Activated T-helper 17 cell treated with anti-CD3 and anti-CD28 coated beads, Interleukin-2, amount 50 U/mL, for 72 hours (primary cell): ENCODE results near the gene CHD5. TPM values are rescaled to one million over a fixed set of nuclear protein-coding genes. Genes with fewer than 3 reads are reported as not detected.

Experiments
- ATAC-seq: fragments of 150-1000 bp; cut with Tn5 transposase; replicated peaks from 2 replicates; pipeline ENCODE4 v1.10.0; 2021; ENCODE audit warnings: mild to moderate bottlenecking, moderate library complexity
- H3K27ac Mint-ChIP-seq: one replicate; pipeline ENCODE4 v1.8.0; 2022; ENCODE audit warnings: mixed read lengths
- H3K27me3 Mint-ChIP-seq: one replicate; pipeline ENCODE4 v1.8.0; 2022; ENCODE audit warnings: mixed read lengths
- H3K36me3 Mint-ChIP-seq: one replicate; pipeline ENCODE4 v1.8.0; 2022; ENCODE audit warnings: low read depth, mild to moderate bottlenecking, mixed read lengths
- H3K4me1 Mint-ChIP-seq: one replicate; pipeline ENCODE4 v1.8.0; 2022; ENCODE audit warnings: mixed read lengths
- H3K4me3 Mint-ChIP-seq: one replicate; pipeline ENCODE4 v1.8.0; 2022; ENCODE audit warnings: mild to moderate bottlenecking, mixed read lengths
- H3K9me3 Mint-ChIP-seq: one replicate; pipeline ENCODE4 v1.8.0; 2022; ENCODE audit warnings: mixed read lengths
- total RNA-seq, 2 donors: library from RNA; stranded (reverse); gene quantifications; one replicate each; pipeline ENCODE4 v1.2.3, GENCODE V29; 2022

The CHD5 gene
- total RNA-seq, 2 donors from 2014 or later, result 0.43 to 1.2 TPM

DNA sequence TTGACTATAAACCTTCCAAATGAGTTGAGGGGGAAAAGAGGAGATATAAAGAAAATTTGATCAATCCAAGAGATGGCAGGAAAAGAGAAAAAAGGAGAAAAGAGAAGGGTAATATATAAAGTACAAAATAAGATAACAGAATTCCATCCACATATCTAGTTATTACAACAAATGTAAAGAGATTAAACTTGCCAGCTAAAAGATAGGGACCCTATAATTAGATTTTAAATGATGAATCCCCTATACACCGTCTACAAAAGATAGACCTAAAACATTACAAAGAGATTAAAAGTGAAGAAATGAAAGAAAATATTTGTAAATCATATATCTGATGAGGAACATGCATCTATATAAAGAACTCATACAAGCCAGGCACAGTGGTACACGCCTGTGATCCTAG, 63.1 kb downstream of the CHD5 start:
- Mint-ChIP-seq H3K4me3 (no peak overlapping the region), H3K4me1 (no peaks in the 10 kb centered on the region), H3K27ac (no peak overlapping the region), H3K27me3 (no peaks in the 10 kb centered on the region), H3K36me3 (no peaks in the 10 kb centered on the region), H3K9me3 (peaks cover 6% of the 10 kb centered on the region)
- no peak for ATAC-seq

DNA sequence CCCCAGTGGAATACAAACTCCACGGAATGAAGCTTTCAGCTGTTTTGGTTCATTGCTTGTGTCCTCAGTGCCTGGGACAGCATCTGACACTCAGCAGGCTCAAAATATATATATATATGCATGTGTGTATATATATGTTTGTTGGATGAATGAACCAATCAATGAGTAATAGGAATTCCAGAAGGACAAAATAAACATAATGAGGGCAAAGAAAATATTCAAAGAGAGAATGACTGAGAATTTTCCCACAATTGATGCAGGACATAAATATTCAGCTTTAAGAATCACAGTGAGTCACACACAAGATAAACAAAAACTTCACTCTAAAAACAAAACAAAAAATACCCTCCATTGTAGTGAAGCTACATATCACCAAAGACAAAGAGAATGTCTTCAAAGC, 64.0 kb downstream of the CHD5 start:
- H3K4me3 Mint-ChIP-seq, result no peak overlapping the region
- H3K27me3 Mint-ChIP-seq, result no peaks in the 10 kb centered on the region
- H3K9me3 Mint-ChIP-seq, result peaks cover 6% of the 10 kb centered on the region
- H3K36me3 Mint-ChIP-seq, result no peaks in the 10 kb centered on the region
- no peak overlapping the region for H3K27ac Mint-ChIP-seq
- no peaks in the 10 kb centered on the region for H3K4me1 Mint-ChIP-seq
- ATAC-seq, result no peak

- Mint-ChIP-seq H3K27ac (no peak overlapping the region), H3K36me3 (no peaks in the 10 kb centered on the region), H3K4me3 (no peak overlapping the region), H3K4me1 (no peaks in the 10 kb centered on the region), H3K27me3 (no peaks in the 10 kb centered on the region), H3K9me3 (peaks cover 6% of the 10 kb centered on the region)
- no peak for ATAC-seq
Measured at GRCh38 chr1:6113745-6114144, 66.4 kb downstream of the CHD5 start.

DNA sequence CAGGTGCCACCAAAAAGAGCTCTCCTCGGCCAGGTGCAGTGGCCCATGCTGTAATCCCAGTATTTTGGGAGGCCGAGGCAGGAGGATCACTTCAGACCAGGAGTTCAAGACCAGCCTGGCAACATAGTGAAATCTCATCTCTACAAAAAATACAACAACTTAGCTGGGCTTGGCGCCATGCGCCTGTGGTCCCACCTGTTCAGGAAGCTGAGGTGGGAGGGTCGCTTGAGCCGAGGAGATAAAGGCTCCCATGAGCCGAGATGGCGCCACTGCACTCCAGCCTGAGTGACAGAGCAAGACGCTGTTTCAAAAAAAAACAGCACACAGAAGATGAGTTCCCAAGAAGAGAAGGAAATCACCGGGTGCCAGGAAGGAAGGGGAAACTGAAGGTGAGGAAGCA, 67.0 kb downstream of the CHD5 start:
- H3K27me3 Mint-ChIP-seq, result peaks cover 5% of the 10 kb centered on the region
- H3K9me3 Mint-ChIP-seq, result peaks cover 6% of the 10 kb centered on the region
- H3K36me3 Mint-ChIP-seq, result no peaks in the 10 kb centered on the region
- H3K4me1 Mint-ChIP-seq, result no peaks in the 10 kb centered on the region
- H3K4me3 Mint-ChIP-seq, result no peak overlapping the region
- no peak for ATAC-seq
- no peak overlapping the region for H3K27ac Mint-ChIP-seq

DNA sequence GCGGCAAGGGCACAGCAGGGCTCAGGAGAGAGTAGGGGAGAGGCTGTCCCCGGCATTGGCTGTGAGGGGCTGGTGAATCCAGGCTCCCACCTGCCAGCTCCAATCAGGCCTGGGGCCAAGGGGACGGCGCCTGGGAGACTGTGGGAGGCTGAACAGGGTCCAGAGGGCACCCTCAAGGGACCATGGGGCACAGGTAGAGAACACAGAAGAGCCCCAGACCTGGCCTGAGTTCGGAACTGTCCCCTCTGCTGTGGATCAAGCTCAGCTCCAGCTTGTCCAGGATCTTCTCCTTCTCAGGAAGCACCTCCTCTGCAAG, 67.5 kb downstream of the CHD5 start:
- peaks cover 6% of the 10 kb centered on the region for H3K9me3 Mint-ChIP-seq
- H3K4me3 Mint-ChIP-seq, result no peak overlapping the region
- no peak overlapping the region for H3K27ac Mint-ChIP-seq
- H3K36me3 Mint-ChIP-seq, result no peaks in the 10 kb centered on the region
- H3K27me3 Mint-ChIP-seq, result peaks cover 6% of the 10 kb centered on the region
- H3K4me1 Mint-ChIP-seq, result no peaks in the 10 kb centered on the region
- ATAC-seq, result no peak

DNA sequence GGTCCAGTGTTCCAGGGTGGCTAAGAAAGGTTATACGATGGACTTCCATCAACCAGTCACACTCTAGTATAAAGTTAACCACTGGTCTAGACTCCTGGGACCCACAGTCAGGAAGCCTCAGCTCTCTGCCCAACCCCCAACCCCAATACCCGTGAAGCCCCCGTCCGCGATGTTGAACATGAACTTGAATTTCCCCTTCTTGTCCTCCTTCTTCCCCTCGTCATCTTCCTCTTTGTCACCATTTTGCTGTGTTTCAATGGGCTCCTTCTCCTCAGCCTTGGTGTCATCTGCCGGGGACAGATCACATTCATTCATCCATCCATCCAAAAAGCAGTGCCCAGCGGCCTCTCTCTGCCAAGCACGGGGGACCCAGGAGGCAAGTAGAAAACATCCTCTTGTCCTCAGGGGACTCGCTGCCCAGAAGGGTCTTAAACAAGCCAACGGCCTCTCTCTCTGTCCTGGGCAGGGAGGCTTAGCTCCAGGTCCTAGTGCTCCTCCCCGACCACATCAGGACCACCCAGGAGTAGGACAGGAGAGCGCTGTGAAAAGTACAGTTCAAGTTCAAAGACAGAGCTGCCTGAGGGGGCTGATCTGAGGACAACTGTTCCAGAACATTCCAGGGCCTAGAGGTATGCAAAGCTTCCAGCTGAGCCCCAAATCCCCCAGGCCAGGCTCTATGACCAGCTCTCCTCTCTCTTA, 68.0 kb downstream of the CHD5 start:
- H3K36me3 Mint-ChIP-seq, result no peaks in the 10 kb centered on the region
- peaks cover 6% of the 10 kb centered on the region for H3K9me3 Mint-ChIP-seq
- no peak overlapping the region for H3K27ac Mint-ChIP-seq

DNA sequence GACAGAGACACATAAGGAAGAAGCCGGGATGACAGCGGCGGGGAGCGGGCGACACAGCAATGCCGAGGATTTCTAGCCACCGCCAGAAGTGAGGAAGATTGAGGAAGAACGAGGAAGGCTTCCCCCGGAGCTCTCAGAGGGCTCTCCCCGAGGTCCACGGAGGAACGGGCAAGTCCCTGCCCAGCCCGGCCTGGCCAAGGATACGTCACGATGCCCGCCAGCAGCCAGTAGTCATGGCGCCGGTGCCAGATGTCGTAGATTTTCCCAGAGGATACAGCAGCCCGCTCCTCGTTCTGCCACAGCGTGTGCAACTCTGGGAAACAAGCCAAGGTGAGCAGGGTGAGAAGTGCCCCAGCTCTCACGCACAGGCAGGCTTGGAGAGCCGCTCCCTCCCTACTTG, 68.5 kb downstream of the CHD5 start:
- Mint-ChIP-seq H3K27ac (no peak overlapping the region), H3K4me3 (no peak overlapping the region), H3K27me3 (peaks cover 12% of the 10 kb centered on the region), H3K36me3 (no peaks in the 10 kb centered on the region), H3K4me1 (peaks cover 4% of the 10 kb centered on the region), H3K9me3 (peaks cover under 1% of the 10 kb centered on the region)
- ATAC-seq, result no peak

More for the DNA sequence above, 68.0 kb downstream of the CHD5 start:
- Mint-ChIP-seq H3K4me3 (no peak overlapping the region), H3K27me3 (peaks cover 11% of the 10 kb centered on the region), H3K4me1 (peaks cover 4% of the 10 kb centered on the region)
- no peak for ATAC-seq

DNA sequence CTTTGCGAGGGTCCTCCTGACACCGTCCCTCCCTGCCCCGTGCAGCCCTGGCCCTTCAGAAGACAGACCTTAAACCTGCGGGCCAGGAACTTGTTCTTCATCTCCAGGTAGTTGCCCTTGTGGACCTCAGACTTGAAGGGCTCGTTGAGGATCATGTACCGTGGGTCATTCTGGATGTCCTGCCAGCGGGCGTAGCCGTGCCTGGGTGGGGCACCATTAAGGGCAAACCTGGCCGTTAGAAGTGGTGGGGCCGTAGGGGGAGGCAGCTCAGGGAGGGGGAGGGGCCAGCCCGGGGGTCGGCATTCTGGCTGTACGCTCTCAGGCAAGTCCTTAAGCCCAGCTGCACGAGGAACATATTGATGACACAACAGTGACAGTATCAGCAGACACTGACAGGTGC, 69.8 kb downstream of the CHD5 start:
- Mint-ChIP-seq H3K4me3 (no peak overlapping the region), H3K27me3 (peaks cover 12% of the 10 kb centered on the region), H3K4me1 (peaks cover 4% of the 10 kb centered on the region), H3K9me3 (no peaks in the 10 kb centered on the region), H3K27ac (no peak overlapping the region), H3K36me3 (no peaks in the 10 kb centered on the region)
- ATAC-seq, result no peak

DNA sequence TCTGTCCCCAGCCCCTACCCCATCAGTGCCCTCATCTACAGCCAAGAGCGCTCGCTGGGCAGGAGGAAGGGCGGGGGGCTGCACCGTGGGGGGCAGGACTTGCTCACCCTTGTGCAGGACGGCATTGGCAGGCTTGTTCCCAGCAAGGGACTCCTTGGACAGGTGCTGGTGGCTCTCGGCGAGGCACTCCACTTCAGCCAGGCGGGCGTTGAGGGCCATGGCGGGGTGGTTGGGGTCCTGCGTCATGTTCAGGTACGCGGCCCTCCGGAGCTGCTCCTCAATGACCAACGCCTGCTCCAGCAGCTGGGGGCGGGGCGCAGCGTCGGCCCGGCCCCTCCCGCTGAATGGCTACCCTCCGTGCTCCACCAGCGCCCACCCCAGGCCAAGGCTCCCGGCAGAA, 70.4 kb downstream of the CHD5 start:
- Mint-ChIP-seq H3K4me1 (peaks cover 4% of the 10 kb centered on the region), H3K36me3 (no peaks in the 10 kb centered on the region), H3K4me3 (no peak overlapping the region), H3K9me3 (no peaks in the 10 kb centered on the region), H3K27ac (no peak overlapping the region), H3K27me3 (peaks cover 12% of the 10 kb centered on the region)
- ATAC-seq, result no peak

DNA sequence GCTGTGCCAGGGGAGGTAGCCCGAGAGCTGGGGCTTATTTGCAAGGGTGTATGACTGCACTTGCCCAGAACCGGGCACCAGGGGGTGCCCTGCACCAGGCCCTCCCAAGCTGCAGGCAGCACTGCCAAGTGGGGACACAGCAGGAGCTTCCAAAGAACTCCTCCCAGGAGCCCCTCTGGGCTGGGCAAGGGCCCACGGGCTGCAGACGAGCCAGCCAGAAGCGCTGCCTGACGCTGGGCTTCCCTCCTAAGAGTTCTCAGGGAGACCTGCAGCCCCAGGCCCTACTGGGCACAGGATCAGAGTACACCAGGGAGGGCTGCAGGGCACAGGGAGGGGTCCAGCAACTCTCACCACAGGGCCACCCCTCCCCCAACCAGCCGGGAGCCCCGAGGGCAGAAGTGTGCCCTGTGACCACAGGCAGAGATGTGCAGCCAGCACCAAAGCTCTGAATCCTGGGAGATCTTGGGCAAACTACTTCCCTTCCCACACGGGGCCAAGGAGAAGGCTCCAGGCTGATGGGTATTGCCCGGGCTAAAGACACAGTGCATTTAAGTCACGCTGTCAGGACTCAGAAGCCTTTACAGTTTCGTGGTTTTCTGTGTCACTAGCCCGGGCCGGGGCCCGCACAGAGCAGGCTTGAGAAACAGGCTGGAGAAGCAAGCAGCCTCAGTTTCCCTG, 71.0 kb downstream of the CHD5 start:
- Mint-ChIP-seq H3K4me3 (no peak overlapping the region), H3K27me3 (peaks cover 12% of the 10 kb centered on the region), H3K27ac (no peak overlapping the region), H3K4me1 (peaks cover 4% of the 10 kb centered on the region), H3K36me3 (no peaks in the 10 kb centered on the region), H3K9me3 (no peaks in the 10 kb centered on the region)
- ATAC-seq, result peak; percentile 84

DNA sequence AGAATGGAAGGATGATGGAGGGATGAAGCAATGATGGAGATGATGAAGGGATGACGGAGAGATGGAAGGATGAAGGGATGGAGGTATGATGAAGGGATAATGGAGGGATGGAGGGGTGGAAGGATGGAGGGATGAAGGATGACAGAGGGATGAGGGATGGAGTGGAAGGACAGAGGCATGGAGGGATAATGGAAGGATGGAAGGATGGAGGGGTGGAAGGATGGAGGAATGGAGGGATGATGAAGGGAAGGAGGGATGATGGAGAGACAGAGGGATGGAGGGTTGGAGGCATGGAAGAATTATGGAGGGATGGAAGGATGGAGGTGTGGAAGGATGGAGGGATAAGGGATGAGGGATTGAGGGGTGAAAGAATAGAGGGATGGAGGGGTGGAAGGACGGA, 71.6 kb downstream of the CHD5 start:
- H3K36me3 Mint-ChIP-seq, result no peaks in the 10 kb centered on the region
- no peak overlapping the region for H3K4me3 Mint-ChIP-seq
- H3K27me3 Mint-ChIP-seq, result peaks cover 12% of the 10 kb centered on the region
- no peaks in the 10 kb centered on the region for H3K9me3 Mint-ChIP-seq
- no peak for ATAC-seq
- H3K4me1 Mint-ChIP-seq, result peaks cover 4% of the 10 kb centered on the region
- no peak overlapping the region for H3K27ac Mint-ChIP-seq

DNA sequence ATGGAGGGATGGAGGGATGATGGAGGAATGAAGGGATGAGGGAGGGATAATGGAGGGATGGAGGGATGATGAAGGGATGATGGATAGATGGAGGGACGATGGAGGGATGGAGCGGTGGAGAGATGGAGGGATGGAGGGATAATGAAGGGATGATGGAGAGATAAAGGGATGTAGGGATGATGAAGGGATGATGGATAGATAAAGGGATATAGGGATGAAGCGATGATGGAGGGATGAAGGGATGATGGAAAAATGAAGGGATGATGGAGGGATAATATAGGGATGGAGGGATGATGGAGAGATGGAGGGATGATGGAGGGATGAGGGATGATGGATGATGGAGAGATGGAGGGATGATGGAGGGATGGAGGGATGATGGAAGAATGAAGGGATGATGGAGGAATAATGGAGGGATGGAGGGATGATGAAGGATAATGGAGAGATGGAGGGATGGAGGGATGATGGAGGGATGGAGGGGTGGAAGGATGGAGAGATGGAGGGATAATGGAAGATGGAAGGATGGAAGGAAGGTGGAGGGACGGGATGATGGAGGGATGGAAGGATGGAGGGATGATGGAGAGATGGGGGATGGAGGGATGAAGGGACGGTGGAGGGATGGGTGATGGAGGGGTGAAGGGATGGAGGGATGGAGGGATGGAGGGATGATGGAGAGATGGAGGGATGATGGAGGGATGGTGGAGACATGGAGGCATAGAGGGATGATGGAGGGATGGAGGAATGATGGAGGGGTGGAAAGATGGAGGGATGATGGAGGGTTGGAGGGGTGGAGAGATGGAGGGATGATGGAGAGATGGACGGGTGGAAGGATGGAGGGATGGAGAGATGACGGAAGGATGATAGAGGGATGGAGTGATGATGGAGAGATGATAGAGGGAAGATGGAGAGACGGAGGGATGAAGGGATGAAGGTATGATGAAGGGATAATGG, 72.4 kb downstream of the CHD5 start:
- ATAC-seq, result no peak
- Mint-ChIP-seq H3K36me3 (no peaks in the 10 kb centered on the region), H3K27me3 (peaks cover 12% of the 10 kb centered on the region), H3K9me3 (no peaks in the 10 kb centered on the region), H3K27ac (no peak overlapping the region), H3K4me3 (no peak overlapping the region), H3K4me1 (peaks cover 4% of the 10 kb centered on the region)

GRCh38 chr1:6106977-6107376, 73.1 kb downstream of the CHD5 start:
- no peak overlapping the region for H3K4me3 Mint-ChIP-seq
- peaks cover 12% of the 10 kb centered on the region for H3K27me3 Mint-ChIP-seq
- ATAC-seq, result no peak
- H3K27ac Mint-ChIP-seq, result no peak overlapping the region
- H3K9me3 Mint-ChIP-seq, result no peaks in the 10 kb centered on the region
- peaks cover 4% of the 10 kb centered on the region for H3K4me1 Mint-ChIP-seq
- no peaks in the 10 kb centered on the region for H3K36me3 Mint-ChIP-seq

DNA sequence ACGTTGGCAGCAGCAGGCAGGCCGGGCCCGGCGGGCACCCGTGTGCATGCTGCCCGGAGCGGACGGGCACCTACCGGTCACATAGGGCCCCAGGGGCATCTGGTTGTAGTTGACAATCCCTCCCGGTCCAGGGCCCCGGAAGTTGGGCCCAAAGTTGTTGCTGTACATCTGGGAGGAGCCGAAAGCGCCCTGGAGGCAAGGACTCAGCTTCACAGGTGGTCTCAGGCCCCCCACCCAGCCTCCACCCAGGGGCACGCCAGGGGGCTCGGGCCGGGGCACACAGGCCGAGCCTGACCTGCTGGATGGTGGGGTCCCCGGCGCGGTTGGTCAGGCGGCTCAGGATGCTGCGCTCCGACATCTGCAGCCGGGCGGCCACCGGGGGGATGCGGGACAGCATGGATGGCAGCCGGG, 73.8 kb downstream of the CHD5 start:
- Mint-ChIP-seq H3K36me3 (peaks cover 3% of the 10 kb centered on the region), H3K27ac (no peak overlapping the region), H3K27me3 (peaks cover 12% of the 10 kb centered on the region), H3K4me1 (peaks cover 4% of the 10 kb centered on the region), H3K9me3 (no peaks in the 10 kb centered on the region), H3K4me3 (no peak overlapping the region)
- ATAC-seq, result no peak

- Mint-ChIP-seq H3K9me3 (no peaks in the 10 kb centered on the region), H3K36me3 (peaks cover 8% of the 10 kb centered on the region), H3K4me3 (no peak overlapping the region), H3K4me1 (peaks cover 4% of the 10 kb centered on the region), H3K27ac (no peak overlapping the region), H3K27me3 (peaks cover 12% of the 10 kb centered on the region)
- ATAC-seq, result no peak
Measured at GRCh38 chr1:6105763-6106162, 74.4 kb downstream of the CHD5 start.
